HCT116 (cell line): ENCODE results near the gene ENGASE. TPM values are rescaled to one million over a fixed set of nuclear protein-coding genes. Genes with fewer than 3 reads are reported as not detected.

Experiments
- ATAC-seq: fragments of 200-7000 bp; cut with Tn5 transposase; 2 replicates; pipeline ENCODE4 v1.9.1; 2020; ENCODE audit warnings: mild to moderate bottlenecking, moderate library complexity
- BruUV-seq: library from RNA; stranded (reverse); fragments of 400-500 nt; replicated peaks from 2 replicates; lab custom pipeline; 2021; lab: Mats Ljungman, UMichigan
- CTCF ChIA-PET: fragments of 300-600 bp; sonication (Branson Sonifier 250); formaldehyde crosslinking; loops from one replicate; lab custom pipeline; 2021; ENCODE audit warnings: antibody characterized with exemption; lab: Charles Lee
- POLR2A ChIA-PET: fragments of 300-600, 350-600 bp; sonication (Branson Sonifier 250); formaldehyde crosslinking; loops from one replicate; lab custom pipeline; 2021; ENCODE audit warnings: antibody characterized with exemption; lab: Charles Lee
- RAD21 ChIA-PET, 2 experiments: fragments of 300-600 bp; sonication (Branson Sonifier 250); formaldehyde crosslinking; loops; one replicate each; lab custom pipeline; 2023; ENCODE audit warnings: low total read pairs in 2 of 2; ENCODE audit not compliant: uncharacterized antibody in 2 of 2, unreplicated experiment in 2 of 2, low non-redundant PET in 1 of 2; lab: Charles Lee
- DNase-seq: peaks from one replicate; pipeline ENCODE4 v3.0.0-alpha.2; 2010; ENCODE audit warnings: low read depth, low spot score
- H2AFZ ChIP-seq: fragments of 200-600 bp; shearing (Covaris generic), sonication (generic); 2 replicates; pipeline ENCODE4 v1.6.1; 2017; ENCODE audit warnings: low read depth, mixed run types, mixed read lengths, antibody characterized with exemption, low read length; ENCODE audit not compliant: poor library complexity, severe bottlenecking
- H3K27ac ChIP-seq: 2 replicates; pipeline ENCODE4 v1.5.1; 2012; ENCODE audit warnings: low read depth, low read length
- H3K27me3 ChIP-seq: fragments of 200-600 bp; sonication (generic); 2 replicates; pipeline ENCODE4 v1.6.1; 2016; ENCODE audit warnings: mixed run types, low read length, mixed read lengths; ENCODE audit not compliant: insufficient read depth
- H3K36me3 ChIP-seq, 2 experiments: fragments of 200-500 bp in 1 of 2; fragments of 200-600 bp in 1 of 2; sonication (Bioruptor generic) in 1 of 2; sonication (generic) in 1 of 2; 2 replicates each; pipeline versions ENCODE4 v1.5.1 to v1.6.1; 2014 to 2016; ENCODE audit warnings: low read length in 2 of 2, inconsistent platforms in 1 of 2, mixed read lengths in 1 of 2, mixed run types in 1 of 2; ENCODE audit not compliant: insufficient read depth in 2 of 2, control insufficient read depth in 1 of 2
- H3K4me1 ChIP-seq, 2 experiments: fragments of 200-600 bp in 1 of 2; sonication (generic) in 1 of 2; 2 replicates each; pipeline versions ENCODE4 v1.5.1 to v1.6.1; 2012 to 2017; ENCODE audit warnings: low read length in 2 of 2, inconsistent platforms in 1 of 2, mild to moderate bottlenecking in 1 of 2, mixed read lengths in 1 of 2, mixed run types in 1 of 2, moderate library complexity in 1 of 2; ENCODE audit not compliant: insufficient read depth in 2 of 2, control insufficient read depth in 1 of 2
- H3K4me2 ChIP-seq: fragments of 200-600 bp; sonication (generic); 2 replicates; pipeline ENCODE4 v1.6.1; 2017; ENCODE audit warnings: mixed run types, low read length, mixed read lengths
- H3K4me3 ChIP-seq, 2 experiments: fragments of 200-600 bp in 1 of 2; sonication (generic) in 1 of 2; replicated peaks in 1 of 2; 2 replicates each; pipeline ENCODE4 v1.5.1; 2011 to 2016; ENCODE audit warnings: low read length in 2 of 2, control low read depth in 1 of 2, low read depth in 1 of 2, mild to moderate bottlenecking in 1 of 2, mixed read lengths in 1 of 2, mixed run types in 1 of 2
- H3K79me2 ChIP-seq: fragments of 200-600 bp; sonication (generic); 2 replicates; pipeline ENCODE4 v1.6.1; 2017; ENCODE audit warnings: mild to moderate bottlenecking, mixed run types, low read length, moderate library complexity, mixed read lengths; ENCODE audit not compliant: insufficient read depth
- H3K9ac ChIP-seq: fragments of 200-600 bp; sonication (generic); 2 replicates; pipeline ENCODE4 v1.6.1; 2016; ENCODE audit warnings: low read length, mixed read lengths
- H3K9me2 ChIP-seq: fragments of 200-600 bp; sonication (generic), shearing (Covaris generic); 2 replicates; pipeline ENCODE4 v1.6.1; 2017; ENCODE audit warnings: mixed run types, mild to moderate bottlenecking, moderate library complexity; ENCODE audit not compliant: insufficient read depth
- H3K9me3 ChIP-seq, 2 experiments: fragments of 200-500 bp in 1 of 2; fragments of 200-600 bp in 1 of 2; sonication (Bioruptor generic) in 1 of 2; sonication (generic) in 1 of 2; 2 replicates each; pipeline ENCODE4 v1.6.1; 2014 to 2017; ENCODE audit warnings: low read length in 2 of 2, mixed read lengths in 2 of 2, inconsistent platforms in 1 of 2, low read depth in 1 of 2, mild to moderate bottlenecking in 1 of 2, mixed run types in 1 of 2, moderate library complexity in 1 of 2; ENCODE audit not compliant: control insufficient read depth in 1 of 2, insufficient read depth in 1 of 2
- H4K20me1 ChIP-seq: fragments of 200-600 bp; sonication (generic), shearing (Covaris generic); 2 replicates; pipeline ENCODE4 v1.6.1; 2017; ENCODE audit warnings: mixed run types, mild to moderate bottlenecking, moderate library complexity; ENCODE audit not compliant: insufficient read depth
- ATF3 ChIP-seq: IDR thresholded peaks from 2 replicates; pipeline ENCODE4 v1.6.1; 2012
- CBX3 ChIP-seq: IDR thresholded peaks from 2 replicates; pipeline ENCODE4 v1.6.1; 2012; ENCODE audit warnings: low read depth
- CEBPB ChIP-seq: IDR thresholded peaks from 2 replicates; pipeline ENCODE4 v1.6.1; 2012; ENCODE audit warnings: low read depth
- CTCF ChIP-seq, 3 experiments: fragments of 200-600 bp in 1 of 3; sonication (generic) in 1 of 3; IDR thresholded peaks in 2 of 3; conservative IDR thresholded peaks in 1 of 3; 2 replicates each; pipeline ENCODE4 v1.5.1; 2012 to 2017; ENCODE audit warnings: low read depth in 2 of 3, low read length in 2 of 3, antibody characterized with exemption in 1 of 3, borderline replicate concordance in 1 of 3, control low read depth in 1 of 3, mild to moderate bottlenecking in 1 of 3, mixed read lengths in 1 of 3, mixed run types in 1 of 3, moderate library complexity in 1 of 3; ENCODE audit not compliant: insufficient read depth in 1 of 3
- EGR1 ChIP-seq: IDR thresholded peaks from 2 replicates; pipeline ENCODE4 v1.6.1; 2012; ENCODE audit warnings: low read depth
- JUND ChIP-seq: IDR thresholded peaks from 2 replicates; pipeline ENCODE4 v1.6.1; 2012
- POLR2A ChIP-seq: IDR thresholded peaks from 2 replicates; pipeline ENCODE4 v1.7.0; 2011; ENCODE audit warnings: borderline replicate concordance; ENCODE audit not compliant: insufficient read depth, insufficient read length; ENCODE audit errors: extremely low read depth
- POLR2AphosphoS5 ChIP-seq: IDR thresholded peaks from 2 replicates; pipeline ENCODE4 v1.6.1; 2011; ENCODE audit warnings: mild to moderate bottlenecking, low read depth, low read length, moderate library complexity
- REST ChIP-seq: IDR thresholded peaks from 2 replicates; pipeline ENCODE4 v1.6.1; 2012; ENCODE audit warnings: low read depth
- SIN3A ChIP-seq: IDR thresholded peaks from 2 replicates; pipeline ENCODE4 v1.6.1; 2012; ENCODE audit warnings: low read depth
- ZFX ChIP-seq: fragments of 450-650 bp; IDR thresholded peaks from 2 replicates; pipeline ENCODE4 v1.6.1; 2017
- intact Hi-C: fragments of 100-400 bp; cut with micrococcal nuclease; formaldehyde crosslinking; loops from 2 replicates; pipeline ENCODE4 v1.10.0; 2022
- total RNA-seq: library from RNA; stranded (reverse); gene quantifications from one replicate; pipeline ENCODE4 v1.2.1, GENCODE V29; 2021; ENCODE audit not compliant: unreplicated experiment

Gene ENGASE
- total RNA-seq, 1 experiment from 2014 or later = 54.2 TPM

DNA sequence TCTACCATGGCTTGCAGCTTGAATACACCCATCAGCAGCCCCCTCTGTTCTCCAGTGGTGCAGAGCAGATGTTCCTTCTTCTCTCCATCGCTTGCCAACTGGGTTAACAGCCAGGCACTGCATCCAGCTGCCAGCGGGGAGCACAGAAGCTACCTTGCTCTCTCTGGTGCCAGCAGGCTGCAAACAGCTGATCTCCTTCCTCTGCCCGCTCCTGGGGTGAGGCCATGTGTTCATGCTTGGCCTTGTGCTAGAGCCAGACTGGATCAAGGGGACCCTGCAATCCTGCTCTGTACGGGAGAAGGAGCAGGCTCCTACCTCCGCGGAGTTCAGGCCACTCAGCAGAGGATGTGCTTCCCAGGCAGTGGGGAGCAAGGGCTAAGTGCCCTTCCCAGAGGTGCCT is 24.1 kb upstream of the ENGASE start:
- H3K27me3 ChIP-seq = no peaks in the 10 kb centered on the region
- H3K4me3 ChIP-seq = no peak overlapping the region
- ATAC-seq (no peak), DNase-seq (no peak)
- RAD21 ChIA-PET = no interaction called here
- no peaks in the 10 kb centered on the region for H3K36me3 ChIP-seq
- 0 out of 4 replicates have a peak, but pooled peaks cover 0 to 3% of the 10 kb centered on the region in 2 experiments for H3K9me3 ChIP-seq
- H3K4me2 ChIP-seq = no peak overlapping the region
- CTCF ChIA-PET = interaction anchor here (0.6 to 1.0 kb wide), 2 partner anchors 10 to 11 kb away, joined by 3 read pairs; no protein-coding TSS in a partner anchor
- H4K20me1 ChIP-seq = no peaks in the 10 kb centered on the region
- no peak overlapping the region for H3K9ac ChIP-seq
- no peaks in the 10 kb centered on the region for H3K9me2 ChIP-seq
- H2AFZ ChIP-seq = no peak overlapping the region
- no peak overlapping the region for H3K27ac ChIP-seq
- intact Hi-C loops = no loop called here
- no TSS peak for BruUV-seq
- H3K4me1 ChIP-seq = peaks cover 0 to 3% of the 10 kb centered on the region in 2 experiments; a peak in 1 of 4 replicates
- H3K79me2 ChIP-seq = no peaks in the 10 kb centered on the region
- POLR2A ChIA-PET = no interaction called here
- TF ChIP-seq EGR1 (no peak), POLR2AphosphoS5 (no peak), REST (no peak), JUND (no peak)

DNA sequence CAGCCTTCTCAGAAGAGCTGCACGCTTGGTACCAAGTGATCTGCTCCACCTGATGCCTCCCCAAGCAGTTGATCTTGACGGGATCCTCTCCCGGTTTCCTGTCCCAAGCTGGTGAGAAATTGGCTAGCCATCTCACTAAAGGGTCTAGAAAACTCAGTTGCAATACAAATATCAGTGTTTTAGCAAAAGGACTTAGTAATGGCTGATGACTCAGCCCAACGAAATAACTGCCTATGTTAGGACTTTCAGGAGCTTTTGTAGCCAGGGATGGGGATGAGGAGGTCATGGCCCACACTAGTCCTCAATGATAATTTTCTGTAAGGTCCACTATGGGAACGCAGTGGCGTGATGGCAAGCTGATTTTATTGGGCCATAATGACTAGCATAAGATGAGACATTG is 23.3 kb upstream of the ENGASE start:
- H3K9me2 ChIP-seq = no peaks in the 10 kb centered on the region
- DNase-seq = no peak
- H3K9me3 ChIP-seq = 0 out of 4 replicates have a peak, but pooled peaks cover 0 to 3% of the 10 kb centered on the region in 2 experiments
- ChIA-PET POLR2A (no interaction called here), RAD21 (no interaction called here), CTCF (interaction anchor here (0.6 to 0.8 kb wide), 2 partner anchors 9 to 10 kb away, joined by 3 read pairs; no protein-coding TSS in a partner anchor)
- no peak overlapping the region for H3K4me3 ChIP-seq
- H3K4me2 ChIP-seq = no peak overlapping the region
- no peak overlapping the region for H3K27ac ChIP-seq
- H3K9ac ChIP-seq = no peak overlapping the region
- intact Hi-C loops = no loop called here
- no peak overlapping the region for H2AFZ ChIP-seq
- no peak for ATAC-seq
- no peaks in the 10 kb centered on the region for H3K79me2 ChIP-seq
- BruUV-seq = no TSS peak
- H3K4me1 ChIP-seq = no peaks in the 10 kb centered on the region; a peak in 1 of 4 replicates
- no peaks in the 10 kb centered on the region for H3K36me3 ChIP-seq
- H4K20me1 ChIP-seq = no peaks in the 10 kb centered on the region
- no peaks in the 10 kb centered on the region for H3K27me3 ChIP-seq
- TF ChIP-seq ZFX = no peak
- TF ChIP-seq CEBPB = no peak
- no peak for TF ChIP-seq POLR2AphosphoS5
- no peak for TF ChIP-seq CTCF (IDR thresholded peaks at IDR 0.05 in 2 of 3, conservative IDR thresholded peaks at IDR 0.05 in 1 of 3; ENCODE audit: borderline replicate concordance in 1 of 3, insufficient read depth in 1 of 3, low read depth in 2 of 3, low read length in 2 of 3)
- no peak for TF ChIP-seq ATF3
- no peak for TF ChIP-seq CBX3
- no peak for TF ChIP-seq SIN3A
- no peak for TF ChIP-seq REST
- TF ChIP-seq POLR2A = no peak
